DMS 273 (cell line): ENCODE measurements around the gene SWI5.
"Not testable (repeated sequence)": the region's sequence is repeated elsewhere in the genome, so short reads cannot be mapped to it uniquely, and the experiment has no call there.

ENCODE experiments used
- DNase-seq: peaks from one replicate; lab custom pipeline; 2025; ENCODE audit not compliant: unreplicated experiment; lab: John Stamatoyannopoulos, UW

Gene SWI5

GRCh38 chr9:128276574-128277270 is 646 bp downstream of the SWI5 start:
- peak; percentile 78 for DNase-seq

GRCh38 chr9:128279088-128280073 is 3.3 kb downstream of the SWI5 start:
- DNase-seq: not testable (repeated sequence)

- no peak for DNase-seq
Measured at GRCh38 chr9:128280084-128280622, 4.1 kb downstream of the SWI5 start.

GRCh38 chr9:128282500-128282899 is 6.4 kb downstream of the SWI5 start:
- no peak for DNase-seq

- DNase-seq: peak; percentile 22
Measured at GRCh38 chr9:128285033-128285784, 9.1 kb downstream of the SWI5 start.

GRCh38 chr9:128286440-128286839 is 10.4 kb downstream of the SWI5 start:
- peak; percentile 28 for DNase-seq

GRCh38 chr9:128288273-128289004 is 12.4 kb downstream of the SWI5 start:
- no peak for DNase-seq

GRCh38 chr9:128292009-128292408 is 15.9 kb downstream of the SWI5 start:
- no peak for DNase-seq

- DNase-seq: no peak
Measured at GRCh38 chr9:128293091-128293490, 17.0 kb downstream of the SWI5 start.

- DNase-seq: no peak
Measured at GRCh38 chr9:128294142-128294541, 18.1 kb downstream of the SWI5 start.

- DNase-seq: no peak
Measured at GRCh38 chr9:128296340-128297220, 20.5 kb downstream of the SWI5 start.

GRCh38 chr9:128297221-128297773 is 21.2 kb downstream of the SWI5 start:
- no peak for DNase-seq

- DNase-seq: no peak
Measured at GRCh38 chr9:128298535-128299482, 22.7 kb downstream of the SWI5 start.

- DNase-seq: no peak
Measured at GRCh38 chr9:128304136-128304970, 28.3 kb downstream of the SWI5 start.

- DNase-seq: no peak
Measured at GRCh38 chr9:128304971-128305288, 28.9 kb downstream of the SWI5 start.

- no peak for DNase-seq
Measured at GRCh38 chr9:128309551-128309950, 33.5 kb downstream of the SWI5 start.

GRCh38 chr9:128310461-128310860 is 34.4 kb downstream of the SWI5 start:
- DNase-seq: no peak
